Endothelial cell of umbilical vein (primary cell): ENCODE measurements around the gene RNF213.

Experiments used
- CTCF ChIP-seq, 2 donors: IDR thresholded peaks; 1 replicate in 1 of 2; 2 replicates in 1 of 2; pipeline ENCODE4 v1.5.1; 2011; ENCODE audit warnings: low read length in 2 of 2, mild to moderate bottlenecking in 2 of 2, moderate library complexity in 2 of 2, control low read depth in 1 of 2, inconsistent platforms in 1 of 2, low read depth in 1 of 2; ENCODE audit not compliant: insufficient read depth in 1 of 2; ENCODE audit errors: extremely low read depth in 1 of 2
- EZH2 ChIP-seq: IDR thresholded peaks from 2 replicates; pipeline ENCODE4 v1.6.1; 2012; ENCODE audit warnings: borderline replicate concordance, low read depth, mild to moderate bottlenecking, moderate library complexity, low read length, inconsistent platforms; ENCODE audit not compliant: severe bottlenecking
- JUN ChIP-seq: IDR thresholded peaks from 2 replicates; pipeline ENCODE4 v1.6.1; 2011; ENCODE audit warnings: borderline replicate concordance, low read depth; ENCODE audit not compliant: insufficient read length, insufficient read depth
- MYC ChIP-seq: IDR thresholded peaks from one replicate; pipeline ENCODE4 v1.6.1; 2011; ENCODE audit warnings: mild to moderate bottlenecking, low read depth, low read length
- POLR2A ChIP-seq: IDR thresholded peaks from 2 replicates; pipeline ENCODE4 v1.6.1; 2012; ENCODE audit warnings: low read depth, mild to moderate bottlenecking, control low read depth, low read length
- POLR2AphosphoS5 ChIP-seq: IDR thresholded peaks from 2 replicates; pipeline ENCODE4 v1.6.1; 2012; ENCODE audit warnings: low read depth, mild to moderate bottlenecking, control low read depth, low read length, moderate library complexity; ENCODE audit not compliant: insufficient read depth

GRCh38 chr17:80287038-80287437, 26.4 kb downstream of the RNF213 start:
- TF ChIP-seq CTCF (IDR thresholded peaks at IDR 0.05; ENCODE audit: extremely low read depth in 1 of 2, insufficient read depth in 1 of 2, low read depth in 1 of 2, low read length in 2 of 2) (no peak), POLR2A (no peak), EZH2 (no peak), JUN (no peak), POLR2AphosphoS5 (no peak), MYC (no peak)
